Right renal pelvis (tissue), 4 donors: ENCODE data around the gene DPEP1. TPM values are rescaled to one million over a fixed set of nuclear protein-coding genes. Genes with fewer than 3 reads are reported as not detected.
"Not testable (repeated sequence)": the region's sequence is repeated elsewhere in the genome, so short reads cannot be mapped to it uniquely, and the experiment has no call there.

ENCODE experiments used
- DNase-seq, 4 donors: peaks; one replicate each; pipeline ENCODE4 v3.0.0-alpha.2; 2013; ENCODE audit warnings: low read depth in 4 of 4, low spot score in 3 of 4, missing footprints in 1 of 4
- polyA plus RNA-seq, 4 donors: library from polyadenylated mRNA; unstranded; fragments of 120-200 nt; gene quantifications; one replicate each; pipeline ENCODE4 v1.2.1, GENCODE V29; 2013; ENCODE audit not compliant: insufficient read length in 4 of 4

The DPEP1 gene
- polyA plus RNA-seq, 4 donors, result 22.5 to 50.6 (median 40.7) TPM

DNA sequence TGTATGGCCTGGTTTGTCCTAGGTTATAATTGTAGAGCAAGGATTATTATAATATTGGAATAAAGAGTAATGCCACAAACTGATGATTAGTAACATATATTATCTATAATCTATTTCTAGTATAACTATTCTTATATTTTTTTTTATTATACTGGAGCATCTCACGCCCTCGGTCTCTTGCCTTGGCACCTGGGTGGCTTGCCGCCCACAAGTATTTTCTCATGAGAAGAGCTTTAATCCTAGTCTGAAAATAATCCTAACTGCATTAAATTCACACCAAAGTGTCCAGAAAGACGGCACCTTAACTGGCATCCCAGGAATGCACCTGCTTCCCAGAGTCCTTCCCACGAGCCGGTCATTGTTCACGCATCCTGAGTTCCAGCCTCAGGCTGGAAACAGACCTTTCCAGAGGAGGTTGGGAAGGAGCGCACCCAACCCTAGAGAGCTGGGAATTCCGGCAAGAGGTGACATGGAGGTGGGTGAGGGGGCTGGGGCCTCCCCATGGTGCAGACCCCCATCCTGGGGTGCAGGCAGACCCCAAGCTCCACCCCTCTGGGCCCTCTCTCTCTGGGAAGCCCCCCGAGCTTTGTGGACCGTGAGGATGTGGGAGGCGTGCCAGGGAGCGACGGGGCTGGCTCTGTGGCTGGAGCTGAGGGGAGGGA, 28.1 kb downstream of the DPEP1 start:
- DNase-seq, result no peak

DNA sequence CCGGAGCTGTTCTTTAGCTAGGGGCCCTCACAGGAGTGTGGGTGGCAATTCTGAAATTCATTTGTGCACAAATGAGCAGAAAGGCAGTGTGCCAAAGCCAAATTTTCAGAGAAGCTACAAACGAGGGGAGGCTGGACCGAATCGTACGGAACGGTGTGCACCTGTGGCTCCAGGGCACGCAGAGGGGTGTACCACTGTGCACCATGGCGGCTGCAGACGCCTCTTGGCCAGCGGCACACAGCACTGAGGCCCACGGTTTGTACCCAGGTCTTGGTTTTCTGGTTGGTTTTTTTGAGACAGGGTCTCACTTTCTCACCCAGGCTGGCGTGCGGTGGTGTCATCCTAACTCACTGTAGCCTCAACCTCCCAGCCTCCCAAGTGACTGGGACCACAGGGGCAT, 29.1 kb downstream of the DPEP1 start:
- no peak for DNase-seq

DNA sequence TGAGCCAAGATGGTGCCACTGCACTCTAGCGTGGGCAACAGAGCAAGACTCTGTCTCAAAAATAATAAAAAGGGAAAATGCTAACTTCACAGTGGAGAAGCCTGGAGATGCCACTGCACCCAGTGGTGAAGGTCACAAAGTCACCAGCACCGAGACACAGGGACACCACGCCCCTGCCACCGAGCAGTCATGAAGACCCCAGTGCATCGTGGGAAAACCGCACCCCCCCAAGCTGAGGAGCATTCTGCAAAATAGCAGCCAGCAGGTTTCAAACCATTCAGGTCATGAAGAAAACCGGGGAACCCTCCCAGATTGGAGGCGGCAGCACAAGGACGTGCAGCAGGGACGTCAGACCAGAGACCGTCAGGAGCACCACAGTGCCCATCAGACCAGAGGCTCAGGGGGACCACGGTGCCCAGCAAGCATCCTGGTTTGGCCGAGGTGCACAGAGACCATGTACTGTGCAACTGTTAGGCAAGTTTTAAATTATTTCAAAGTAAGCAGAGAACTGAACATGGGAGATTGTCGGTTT, 30.4 kb downstream of the DPEP1 start:
- DNase-seq, result no peak

DNA sequence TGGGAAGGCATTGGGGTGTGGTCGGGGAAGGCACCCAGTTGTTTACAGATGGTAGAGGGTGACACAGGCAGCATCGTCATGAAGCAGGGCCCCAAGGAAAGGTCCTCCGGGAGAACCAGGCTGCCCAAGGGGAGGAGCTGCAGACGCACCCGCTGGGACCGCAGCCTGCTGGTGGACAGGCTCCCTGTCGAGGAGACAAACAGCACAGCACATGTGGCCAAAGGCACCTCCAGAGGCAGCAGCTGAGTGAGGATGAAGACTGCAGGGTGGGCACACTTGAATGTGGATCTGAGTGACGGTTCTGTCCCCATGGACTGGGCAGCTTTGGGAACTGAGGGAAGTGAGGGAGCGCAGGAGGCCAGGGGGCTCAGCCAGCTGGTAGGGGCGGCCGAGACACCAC, 31.7 kb downstream of the DPEP1 start:
- no peak for DNase-seq

DNA sequence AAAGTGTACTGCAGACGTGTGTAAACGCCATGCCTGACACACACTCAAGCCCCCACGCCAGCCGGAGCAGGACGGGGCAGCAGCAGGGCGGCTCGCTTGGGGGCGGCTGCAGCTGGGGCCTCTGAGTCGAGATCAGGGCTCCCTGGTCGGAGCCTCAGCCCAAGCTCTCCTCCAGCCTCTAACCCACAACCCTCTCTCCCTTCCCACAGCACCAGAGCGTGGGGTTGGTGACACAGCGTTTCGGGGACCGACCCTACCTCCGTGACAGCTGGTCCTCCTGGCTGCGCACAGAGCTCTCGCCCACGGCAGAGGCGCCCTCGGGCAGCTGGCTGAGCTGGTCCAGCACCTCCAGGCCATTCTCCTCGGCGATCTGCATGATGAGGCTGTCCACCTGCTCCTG, 32.8 kb downstream of the DPEP1 start:
- no peak for DNase-seq

GRCh38 chr16:89646906-89647305, 33.5 kb downstream of the DPEP1 start:
- DNase-seq, result no peak

DNA sequence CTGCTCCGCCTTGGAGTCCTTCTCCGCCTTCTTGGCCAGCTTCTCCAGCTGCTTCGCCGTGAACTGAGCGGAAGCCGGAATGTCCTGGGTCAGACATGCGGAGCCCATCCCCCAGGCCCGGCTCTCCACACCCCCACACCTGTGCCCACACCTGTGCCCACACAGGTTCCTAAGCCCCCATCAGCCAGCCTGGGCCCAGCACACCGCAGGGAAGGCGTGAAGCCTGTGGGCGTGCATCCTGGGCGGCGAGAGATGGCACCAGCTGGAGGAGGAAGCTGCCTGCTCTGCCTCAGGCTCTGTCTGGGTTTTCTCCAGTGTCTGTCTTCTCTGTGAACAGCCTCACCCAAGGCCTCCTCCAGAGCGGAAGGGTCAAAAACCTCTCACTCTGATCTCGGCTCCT, 38.1 kb downstream of the DPEP1 start:
- no peak for DNase-seq

DNA sequence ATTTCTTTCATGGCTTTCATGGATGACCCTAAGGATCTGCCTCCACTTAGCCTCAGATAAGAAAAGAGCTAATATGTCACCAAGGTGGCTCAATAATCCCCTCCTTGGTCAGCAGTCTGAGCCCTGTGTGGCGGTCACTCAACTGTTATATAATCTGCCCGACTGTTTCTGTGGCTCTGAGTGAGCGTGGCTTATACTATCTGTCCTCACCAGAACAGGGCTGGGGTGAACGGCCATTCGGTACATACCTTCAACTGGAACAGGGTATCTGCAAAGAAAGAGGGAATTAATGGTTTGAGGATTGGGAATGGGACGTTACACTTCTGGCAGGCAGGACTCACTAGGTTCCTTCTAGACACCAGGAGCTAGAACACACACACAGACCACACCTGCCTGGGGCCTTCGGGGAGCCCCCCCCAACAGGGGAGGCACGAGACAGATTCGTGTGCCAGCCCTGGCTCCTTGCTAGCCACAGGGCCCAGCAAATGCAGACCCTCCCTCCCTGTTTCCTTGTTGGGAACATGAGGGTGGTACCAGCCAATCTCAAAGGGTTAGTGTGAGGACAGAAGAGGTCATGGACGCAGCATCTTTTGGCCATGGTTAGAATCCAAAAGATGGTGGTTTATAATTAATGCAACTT, 40.3 kb downstream of the DPEP1 start:
- DNase-seq, result no peak

- DNase-seq, result no peak
Observed at GRCh38 chr16:89655062-89655643, 41.7 kb downstream of the DPEP1 start.

GRCh38 chr16:89656435-89657121, 43.1 kb downstream of the DPEP1 start:
- no peak for DNase-seq

DNA sequence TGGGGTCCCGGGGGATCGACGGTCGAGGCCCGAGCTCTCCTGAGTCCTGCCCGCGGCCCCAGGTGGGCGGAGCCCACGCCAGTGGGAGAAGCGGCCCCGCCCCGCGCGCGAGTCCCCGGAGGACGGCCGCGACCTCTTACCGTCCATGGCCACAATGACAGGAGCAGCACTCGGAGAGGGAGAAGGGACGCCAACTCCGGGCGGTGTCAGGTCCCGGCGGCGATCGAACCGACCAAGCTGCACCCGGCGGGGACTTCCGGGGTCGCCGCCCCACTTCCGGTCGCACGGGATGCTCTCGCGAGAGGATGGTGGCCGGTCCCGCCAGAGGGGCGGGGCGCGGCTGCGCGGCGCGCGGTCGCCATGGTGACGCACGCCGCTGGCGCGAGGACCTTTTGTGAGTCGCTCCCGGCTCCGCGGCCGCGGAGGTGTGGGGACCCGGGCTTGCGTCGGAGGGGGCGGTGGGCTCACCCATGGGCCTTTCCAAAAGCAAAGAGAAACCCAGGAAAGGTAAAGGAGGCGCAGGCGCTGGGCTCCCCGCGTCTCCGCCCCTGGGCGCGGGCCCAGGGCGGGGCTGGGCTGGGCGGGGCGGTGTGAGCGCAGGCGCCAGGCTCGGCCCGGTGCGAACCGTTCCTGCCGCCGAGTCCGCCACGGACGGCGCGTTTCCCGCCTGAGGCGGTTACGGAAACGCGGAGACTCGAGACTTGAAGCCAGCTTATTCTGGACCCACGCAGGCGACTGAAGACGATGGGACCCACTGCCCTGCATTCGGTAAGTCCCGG, 44.2 kb downstream of the DPEP1 start, which contains the start of the genes CHMP1A and SPATA33:
Gene CHMP1A (minus strand): TSS at position 267 of the 779 bp plus-strand sequence. CDS start 120 bp downstream, at position 147.
Gene SPATA33 (plus strand): TSS at position 395 of the 779 bp plus-strand sequence. CDS start 76 bp downstream, at position 471.
- DNase-seq, result peak; percentile 69 to 87 (median 80)

GRCh38 chr16:89658221-89658879, 44.9 kb downstream of the DPEP1 start:
- no peak for DNase-seq

DNA sequence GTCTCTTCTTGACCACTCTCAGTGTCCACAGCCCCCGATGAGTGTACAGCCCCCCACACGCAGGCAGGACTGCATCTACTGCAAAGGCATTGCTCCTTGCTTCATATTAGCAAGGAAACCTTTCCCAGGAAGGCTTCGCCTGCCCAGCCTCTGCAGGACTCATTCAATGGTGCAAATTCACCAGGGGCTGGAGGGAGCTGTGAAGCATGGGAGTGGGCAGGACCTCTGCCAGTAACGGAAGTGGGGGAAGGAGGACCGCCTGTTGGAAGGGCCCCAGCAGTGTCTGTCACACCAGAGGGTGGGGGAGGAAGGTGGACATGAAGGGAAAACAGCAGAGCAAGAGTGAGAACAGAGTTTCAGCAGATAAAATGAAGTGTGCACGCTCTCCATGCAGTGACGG, 46.7 kb downstream of the DPEP1 start:
- DNase-seq, result no peak

DNA sequence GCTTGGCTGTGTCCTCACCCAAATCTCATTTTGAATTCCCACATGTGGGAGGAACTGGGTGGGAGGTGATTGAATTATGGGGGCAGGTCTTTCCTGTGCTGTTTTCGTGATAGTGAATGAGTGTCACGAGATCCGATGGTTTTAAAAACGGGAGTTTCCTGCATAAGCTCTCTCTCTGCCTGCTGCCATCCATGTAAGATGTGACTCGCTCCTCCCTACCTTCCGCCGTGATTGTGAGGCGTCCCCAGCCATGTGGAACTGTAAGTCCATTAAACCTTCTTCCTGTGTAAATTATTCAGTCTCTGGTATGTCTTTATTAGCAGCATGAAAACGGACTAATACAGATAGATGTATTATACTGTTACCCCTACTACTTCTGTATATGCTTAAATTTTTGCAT, 47.8 kb downstream of the DPEP1 start:
- no peak for DNase-seq

DNA sequence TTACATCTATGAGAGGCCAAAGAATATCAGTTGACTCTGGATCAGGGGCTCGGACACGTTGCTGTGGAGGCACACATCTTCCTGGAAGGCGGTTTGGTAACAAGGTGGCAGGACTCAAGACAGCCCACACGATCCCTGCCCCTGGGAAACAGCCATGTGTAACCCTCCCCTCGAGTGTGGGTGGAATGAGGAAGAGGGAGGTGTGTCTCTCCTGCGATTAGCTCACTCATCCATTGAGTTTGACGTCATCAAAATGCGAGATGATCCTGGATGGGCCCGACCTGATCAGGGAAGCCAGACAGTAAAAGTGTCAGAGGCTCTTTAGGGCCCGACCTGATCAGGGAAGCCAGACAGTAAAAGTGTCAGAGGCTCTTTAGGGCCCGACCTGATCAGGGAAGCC, 50.8 kb downstream of the DPEP1 start:
- DNase-seq, result not testable (repeated sequence)

DNA sequence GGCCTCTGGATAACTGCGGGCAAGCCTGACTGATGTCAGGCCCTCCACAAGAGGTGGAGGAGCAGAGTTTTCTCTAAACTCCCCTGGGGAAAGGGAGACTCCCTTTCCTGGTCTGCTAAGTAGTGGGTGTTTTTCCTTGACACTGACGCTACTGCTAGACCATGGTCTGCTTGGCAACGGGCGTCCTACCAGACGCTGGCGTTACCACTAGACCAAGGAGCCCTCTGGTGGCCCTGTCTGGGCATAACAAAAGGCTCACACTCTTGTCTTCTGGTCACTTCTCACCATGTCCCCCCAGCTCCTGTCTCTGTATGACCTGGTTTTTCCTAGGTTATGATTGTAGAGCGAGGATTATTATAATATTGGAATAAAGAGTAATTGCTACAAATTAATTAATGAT, 53.6 kb downstream of the DPEP1 start:
- not testable (repeated sequence) for DNase-seq

- DNase-seq, result no peak
Observed at GRCh38 chr16:89667633-89668032, 54.2 kb downstream of the DPEP1 start.

DNA sequence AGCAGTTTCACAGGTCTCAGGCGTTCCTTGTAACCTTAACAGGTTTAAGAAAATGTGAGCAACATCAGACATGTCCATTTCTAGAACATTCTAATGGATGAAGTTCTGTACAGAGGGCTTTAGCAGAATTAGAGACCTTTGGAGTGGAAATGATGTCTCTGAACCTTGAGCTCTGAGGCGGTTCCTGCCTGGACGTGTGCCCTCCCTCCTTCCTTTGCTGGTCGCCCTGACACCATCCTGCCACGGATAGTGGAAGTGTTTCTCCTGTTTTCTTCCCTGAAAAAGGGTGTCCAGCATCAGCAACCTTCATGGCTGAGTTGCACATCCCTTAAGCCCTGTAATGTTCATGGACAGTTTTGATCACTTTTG, 55.3 kb downstream of the DPEP1 start:
- DNase-seq, result no peak

GRCh38 chr16:89669755-89670154, 56.3 kb downstream of the DPEP1 start:
- DNase-seq, result no peak
